Natural killer cell (primary cell): ENCODE measurements around the gene FAM89B. TPM values are rescaled to one million over a fixed set of nuclear protein-coding genes. Genes with fewer than 3 reads are reported as not detected.
"Not testable (repeated sequence)": the region's sequence is repeated elsewhere in the genome, so short reads cannot be mapped to it uniquely, and the experiment has no call there.

Experiments used
- ATAC-seq, 3 donors: fragments of 150-1000 bp in 2 of 3; fragments of 200-7000 bp in 1 of 3; cut with Tn5 transposase; 1 replicate in 1 of 3; 2 replicates in 2 of 3; pipeline ENCODE4 v1.10.0; 2021; ENCODE audit warnings: mild to moderate bottlenecking in 2 of 3, moderate library complexity in 2 of 3
- DNase-seq, 2 donors: peaks; one replicate each; pipeline versions ENCODE4 v3.0.0 to v3.0.0-alpha.2; 2013 to 2021; ENCODE audit warnings: mixed read lengths in 1 of 2
- H3K27ac ChIP-seq: one replicate; pipeline ENCODE4 v1.5.1; 2013; ENCODE audit warnings: mild to moderate bottlenecking, low read length
- H3K27me3 ChIP-seq: one replicate; pipeline ENCODE4 v1.6.1; 2013; ENCODE audit warnings: low read length; ENCODE audit not compliant: control insufficient read depth, insufficient read depth
- H3K36me3 ChIP-seq: one replicate; pipeline ENCODE4 v1.6.1; 2013; ENCODE audit warnings: low read length; ENCODE audit not compliant: control insufficient read depth, insufficient read depth
- H3K4me1 ChIP-seq: one replicate; pipeline ENCODE4 v1.6.1; 2013; ENCODE audit warnings: low read length; ENCODE audit not compliant: control insufficient read depth, insufficient read depth
- H3K4me3 ChIP-seq: one replicate; pipeline ENCODE4 v1.5.1; 2013; ENCODE audit warnings: low read length
- H3K9me3 ChIP-seq: one replicate; pipeline ENCODE4 v1.6.1; 2013; ENCODE audit warnings: low read length; ENCODE audit not compliant: control insufficient read depth, insufficient read depth
- H3K27ac Mint-ChIP-seq, 2 donors: one replicate each; pipeline ENCODE4 v1.8.0; 2022; ENCODE audit warnings: mild to moderate bottlenecking in 2 of 2, mixed read lengths in 2 of 2, moderate library complexity in 1 of 2
- H3K27me3 Mint-ChIP-seq, 2 donors: one replicate each; pipeline ENCODE4 v1.8.0; 2022; ENCODE audit warnings: low read depth in 2 of 2, mixed read lengths in 2 of 2
- H3K36me3 Mint-ChIP-seq: one replicate; pipeline ENCODE4 v1.8.0; 2022; ENCODE audit warnings: mixed read lengths
- H3K4me1 Mint-ChIP-seq, 2 donors: one replicate each; pipeline ENCODE4 v1.8.0; 2022; ENCODE audit warnings: mixed read lengths in 2 of 2
- H3K4me3 Mint-ChIP-seq: one replicate; pipeline ENCODE4 v1.8.0; 2022; ENCODE audit warnings: mild to moderate bottlenecking, moderate library complexity, mixed read lengths
- H3K9me3 Mint-ChIP-seq, 2 donors: one replicate each; pipeline ENCODE4 v1.8.0; 2022; ENCODE audit warnings: mixed read lengths in 2 of 2
- WGBS: methylation state at CpG from one replicate; pipeline ENCODE4 v1.1.7; 2013; ENCODE audit warnings: missing lambda C conversion rate; ENCODE audit not compliant: insufficient coverage; 5-methylcytosine and 5-hydroxymethylcytosine counted together
- intact Hi-C: fragments of 100-400 bp; cut with micrococcal nuclease; formaldehyde crosslinking; loops from one replicate; pipeline ENCODE4 v1.14.2; 2022
- total RNA-seq, 4 donors: library from RNA; stranded (reverse); fragments of 120-200 nt in 1 of 4; gene quantifications; one replicate each; pipeline versions ENCODE4 v1.2.3 to v1.2.4, GENCODE V29; 2013 to 2022
- TF ChIP-seq, protein P1 (sequence below): fragments of 200-600 bp; IDR thresholded peaks from one replicate; pipeline ENCODE4 v1.8.0; 2022; ENCODE audit warnings: antibody characterized with exemption

The FAM89B gene
- total RNA-seq, 3 donors from 2014 or later (not counting 1 experiment from before 2014, with no cell fraction given), result 41.4 to 52.4 (median 44.6) TPM

GRCh38 chr11:65562788-65563187, 9.6 kb upstream of the FAM89B start:
- DNase-seq, result no peak
- H3K9me3 Mint-ChIP-seq, result no peaks in the 10 kb centered on the region
- peaks cover 56% of the 10 kb centered on the region for H3K4me1 ChIP-seq
- intact Hi-C loops, result no loop called here
- H3K27me3 Mint-ChIP-seq, result no peaks in the 10 kb centered on the region
- 94% methylated on average over 7 of the region's 9 CpGs for WGBS
- no peaks in the 10 kb centered on the region for H3K27me3 ChIP-seq
- H3K36me3 ChIP-seq, result no peaks in the 10 kb centered on the region
- no peak for ATAC-seq
- peaks cover 16 to 40% of the 10 kb centered on the region in 2 donors for H3K4me1 Mint-ChIP-seq
- peak overlapping the region in 1 of 2 donors; percentile 99 for H3K27ac Mint-ChIP-seq
- no peak overlapping the region for H3K4me3 ChIP-seq
- no peak overlapping the region for H3K4me3 Mint-ChIP-seq
- TF ChIP-seq, protein P1, sequence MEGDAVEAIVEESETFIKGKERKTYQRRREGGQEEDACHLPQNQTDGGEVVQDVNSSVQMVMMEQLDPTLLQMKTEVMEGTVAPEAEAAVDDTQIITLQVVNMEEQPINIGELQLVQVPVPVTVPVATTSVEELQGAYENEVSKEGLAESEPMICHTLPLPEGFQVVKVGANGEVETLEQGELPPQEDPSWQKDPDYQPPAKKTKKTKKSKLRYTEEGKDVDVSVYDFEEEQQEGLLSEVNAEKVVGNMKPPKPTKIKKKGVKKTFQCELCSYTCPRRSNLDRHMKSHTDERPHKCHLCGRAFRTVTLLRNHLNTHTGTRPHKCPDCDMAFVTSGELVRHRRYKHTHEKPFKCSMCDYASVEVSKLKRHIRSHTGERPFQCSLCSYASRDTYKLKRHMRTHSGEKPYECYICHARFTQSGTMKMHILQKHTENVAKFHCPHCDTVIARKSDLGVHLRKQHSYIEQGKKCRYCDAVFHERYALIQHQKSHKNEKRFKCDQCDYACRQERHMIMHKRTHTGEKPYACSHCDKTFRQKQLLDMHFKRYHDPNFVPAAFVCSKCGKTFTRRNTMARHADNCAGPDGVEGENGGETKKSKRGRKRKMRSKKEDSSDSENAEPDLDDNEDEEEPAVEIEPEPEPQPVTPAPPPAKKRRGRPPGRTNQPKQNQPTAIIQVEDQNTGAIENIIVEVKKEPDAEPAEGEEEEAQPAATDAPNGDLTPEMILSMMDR, result no peak
- H3K9me3 ChIP-seq, result no peaks in the 10 kb centered on the region
- H3K36me3 Mint-ChIP-seq, result no peaks in the 10 kb centered on the region
- H3K27ac ChIP-seq, result no peak overlapping the region

DNA sequence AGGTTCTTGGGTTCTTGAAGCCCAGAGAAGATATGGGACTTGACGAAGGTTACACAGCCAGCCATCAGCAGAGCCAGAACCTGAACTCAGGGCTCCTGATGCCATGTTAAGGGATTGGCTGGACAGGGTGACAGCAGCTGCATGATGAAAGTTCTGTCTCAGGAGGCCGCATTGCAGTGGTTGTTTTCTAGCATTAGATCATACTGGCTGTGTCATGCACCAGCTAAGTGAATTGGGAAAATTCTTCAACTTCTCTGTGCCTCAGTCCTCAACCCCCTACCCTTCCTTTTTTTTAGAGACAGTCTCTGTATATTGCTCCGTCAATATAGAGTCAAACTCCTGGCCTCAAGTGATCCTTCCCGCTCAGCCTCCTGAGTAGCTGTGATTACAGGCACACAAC, 8.7 kb upstream of the FAM89B start:
- Histone ChIP-seq H3K4me3 (no peak overlapping the region), H3K27ac (peak overlapping the region; percentile 22), H3K4me1 (peaks cover 63% of the 10 kb centered on the region), H3K36me3 (peaks cover 3% of the 10 kb centered on the region), H3K27me3 (no peaks in the 10 kb centered on the region), H3K9me3 (no peaks in the 10 kb centered on the region)
- no peaks in the 10 kb centered on the region for H3K9me3 Mint-ChIP-seq
- ATAC-seq, result no peak
- TF ChIP-seq, protein P1, result no peak
- DNase-seq, result no peak
- peaks cover 17 to 47% of the 10 kb centered on the region in 2 donors for H3K4me1 Mint-ChIP-seq
- H3K27me3 Mint-ChIP-seq, result no peaks in the 10 kb centered on the region
- WGBS, result over 99% methylated on average over 4 of the region's 4 CpGs
- peak overlapping the region; percentile 99 for H3K27ac Mint-ChIP-seq
- intact Hi-C loops, result no loop called here
- H3K36me3 Mint-ChIP-seq, result no peaks in the 10 kb centered on the region
- no peak overlapping the region for H3K4me3 Mint-ChIP-seq

- H3K27ac ChIP-seq, result peak overlapping the region; percentile 98
- H3K27me3 ChIP-seq, H3K27me3 Mint-ChIP-seq, H3K4me3 ChIP-seq, H3K36me3 ChIP-seq, H3K36me3 Mint-ChIP-seq, intact Hi-C loops, H3K9me3 ChIP-seq, H3K9me3 Mint-ChIP-seq: not testable (repeated sequence)
- Mint-ChIP-seq H3K4me1 (peaks cover 31 to 54% of the 10 kb centered on the region in 2 donors), H3K27ac (peak overlapping the region; percentile 99), H3K4me3 (peak overlapping the region; percentile 78)
- ATAC-seq, result peak in 1 of 3 donors; percentile 7
- WGBS, result 58% methylated on average over 12 of the region's 12 CpGs
- peak in 1 of 2 donors; percentile 55 for DNase-seq
- H3K4me1 ChIP-seq, result peaks cover 65% of the 10 kb centered on the region
Measured at GRCh38 chr11:65564879-65565559, 7.3 kb upstream of the FAM89B start.

DNA sequence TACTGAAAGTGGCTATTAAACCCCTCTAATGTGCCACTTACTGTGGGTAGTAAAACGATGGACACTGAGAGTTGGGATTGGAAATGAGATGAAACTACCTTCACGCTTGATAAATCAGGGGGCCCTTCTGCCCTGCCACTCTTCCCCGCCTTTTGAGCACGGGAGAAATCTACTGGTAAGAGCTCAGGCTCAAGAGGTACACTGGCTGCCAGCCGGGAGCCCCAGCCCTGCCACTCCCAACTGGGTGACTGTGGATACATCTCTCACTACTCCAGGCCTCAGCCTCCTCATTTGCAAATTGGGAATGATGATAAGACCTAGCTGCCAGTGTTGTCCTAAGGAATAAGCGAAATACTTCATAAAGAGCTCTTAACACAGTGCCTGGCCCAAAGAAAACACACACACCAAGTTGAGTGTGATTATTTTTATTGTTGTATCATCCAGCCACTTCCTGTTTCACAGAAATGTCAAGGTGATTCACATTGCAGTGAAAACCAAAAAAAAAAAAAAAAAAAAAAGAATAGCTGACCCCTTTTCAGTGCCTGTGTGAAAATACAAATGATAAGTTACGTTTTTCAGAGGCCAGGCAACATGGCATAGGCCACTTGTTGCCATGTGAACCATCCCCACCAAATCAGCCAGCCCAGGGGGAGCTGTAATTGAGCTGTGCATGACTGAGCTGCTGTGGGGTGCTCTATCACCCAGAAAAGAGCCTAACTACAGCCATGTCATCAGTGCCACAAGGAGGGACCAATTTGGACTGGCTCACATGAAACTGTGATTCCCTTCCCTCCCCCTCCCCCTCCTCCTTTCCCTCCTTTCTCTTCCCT, 6.5 kb upstream of the FAM89B start:
- no peaks in the 10 kb centered on the region for H3K9me3 ChIP-seq
- H3K4me3 Mint-ChIP-seq, result peak overlapping the region; percentile 78
- intact Hi-C loops, result loop anchor here (1.0 kb wide), 1 partner anchor 26 kb away; no protein-coding TSS in a partner anchor
- no peaks in the 10 kb centered on the region for H3K9me3 Mint-ChIP-seq
- peaks cover 40 to 55% of the 10 kb centered on the region in 2 donors for H3K4me1 Mint-ChIP-seq
- H3K4me1 ChIP-seq, result peaks cover 69% of the 10 kb centered on the region
- TF ChIP-seq, protein P1, result no peak
- H3K36me3 Mint-ChIP-seq, result no peaks in the 10 kb centered on the region
- peak overlapping the region; percentile 98 for H3K27ac ChIP-seq
- peaks cover 5% of the 10 kb centered on the region for H3K36me3 ChIP-seq
- no peaks in the 10 kb centered on the region for H3K27me3 ChIP-seq
- DNase-seq, result peak; percentile 70 to 78
- peak overlapping the region; percentile 99 for H3K27ac Mint-ChIP-seq
- 63% methylated on average over 5 of the region's 7 CpGs for WGBS
- H3K27me3 Mint-ChIP-seq, result no peaks in the 10 kb centered on the region
- ATAC-seq, result peak; percentile 53 to 58 (median 55)
- no peak overlapping the region for H3K4me3 ChIP-seq
